ENCODE results near the gene ABRACL.

GRCh38 chr6:138987080-138987642 lies 41.4 kb upstream of the ABRACL start:
- TF ChIP-seq CTCF (conservative IDR thresholded peaks at IDR 0.05; ENCODE audit: low read length), result no peak
- TF ChIP-seq EZH2phosphoT487 (IDR thresholded peaks at IDR 0.05; ENCODE audit: borderline replicate concordance), result no peak

All from Loucy (cell line).